ENCODE measurements around the gene TMEM131. TPM values are rescaled to one million over a fixed set of nuclear protein-coding genes. Genes with fewer than 3 reads are reported as not detected.

Gene TMEM131
- total and polyA plus RNA-seq, 10 of the 15 experiments (the other 5 are each of a cell fraction or from before 2014, with no cell fraction given): 6.0 to 48.2 (median 23.2) TPM

DNA sequence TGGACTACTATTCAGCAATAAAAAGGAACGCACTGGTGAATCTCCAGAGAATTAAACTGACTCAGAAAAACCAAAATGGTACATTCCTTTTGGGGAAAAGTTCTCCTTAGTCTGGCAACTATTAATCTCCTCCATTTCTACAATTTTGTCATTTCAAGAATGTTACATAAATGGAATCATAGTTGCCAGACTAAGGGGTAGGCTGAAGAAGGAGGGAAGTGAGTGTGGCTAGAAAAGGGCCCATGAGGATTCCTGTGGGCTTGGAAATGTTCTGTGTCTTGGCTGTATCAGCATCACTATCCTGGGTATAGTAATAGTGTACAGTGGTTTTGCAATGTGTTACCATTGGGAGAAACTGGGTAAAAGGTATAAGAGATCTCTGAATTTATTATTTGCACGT is 209.9 kb downstream of the TMEM131 start:
- Histone ChIP-seq H4K20me1 (ENCODE audit: control insufficient read depth, insufficient read depth) (no peaks in the 10 kb centered on the region), H3K9ac (ENCODE audit: control insufficient read depth, insufficient read depth, low read length) (no peak overlapping the region), H3K36me3 (ENCODE audit: control insufficient read depth in 2 of 2, insufficient read depth in 2 of 2, low read length in 1 of 2) (peaks cover 0 to 3% of the 10 kb centered on the region in 2 experiments; a peak in 1 of 4 replicates), H3K79me2 (ENCODE audit: control insufficient read depth, insufficient read depth, low read length) (no peaks in the 10 kb centered on the region), H3K9me3 (replicated peaks; ENCODE audit: control insufficient read depth, insufficient read depth, low read length) (no peaks in the 10 kb centered on the region), H3K27me3 (replicated peaks in 1 of 2; ENCODE audit: control insufficient read depth in 2 of 2, insufficient read depth in 2 of 2, low read length in 1 of 2) (no peaks in the 10 kb centered on the region), H3K27ac (ENCODE audit: control insufficient read depth, insufficient read depth) (no peak overlapping the region), H3K4me3 (no peak overlapping the region), H2AFZ (ENCODE audit: control insufficient read depth, low read depth, low read length) (no peak overlapping the region), H3K4me1 (ENCODE audit: control insufficient read depth, insufficient read depth, low read length) (no peaks in the 10 kb centered on the region), H3K4me2 (ENCODE audit: control insufficient read depth, insufficient read depth) (no peak overlapping the region)
- no TSS peak for BruUV-seq (replicated peaks)
- no peak for ATAC-seq
- CTCF ChIA-PET: no interaction called here
- DNase-seq (ENCODE audit: low read depth, low spot score): no peak
- in situ Hi-C loops (cut with MboI) (no loop called here), intact Hi-C loops (cut with micrococcal nuclease; ENCODE audit: unreplicated experiment) (no loop called here)
- FAIRE-seq: no peak
- WGBS (ENCODE audit: insufficient coverage, insufficient replicate concordance, low lambda C conversion rate, missing lambda C conversion rate): 61% methylated on average over 2 of the region's 2 CpGs
- RAD21 ChIA-PET (ENCODE audit: unreplicated experiment): no interaction called here
- POLR2A ChIA-PET: no interaction called here
- SMC1A ChIA-PET (ENCODE audit: uncharacterized antibody, unreplicated experiment): interaction anchor here (0.6 kb wide), 1 partner anchor 302 kb away, joined by 3 read pairs; no protein-coding TSS in a partner anchor
- TF ChIP-seq BHLHE40 (IDR thresholded peaks at IDR 0.05; ENCODE audit: borderline replicate concordance in 1 of 2, low read depth in 2 of 2, low read length in 1 of 2) (no peak), RUNX3 (IDR thresholded peaks at IDR 0.05; ENCODE audit: low read length) (no peak), FOXM1 (IDR thresholded peaks at IDR 0.05; ENCODE audit: low read depth, low read length) (no peak), TAF1 (IDR thresholded peaks at IDR 0.05; ENCODE audit: borderline replicate concordance, low read depth, low read length) (no peak), TCF3 (IDR thresholded peaks at IDR 0.05; ENCODE audit: borderline replicate concordance, insufficient read depth, low read depth, low read length) (no peak), ZNF274 (IDR thresholded peaks at IDR 0.05; ENCODE audit: insufficient read depth, insufficient read length) (no peak), CREB1 (IDR thresholded peaks at IDR 0.05; ENCODE audit: low read depth) (no peak), NR2F1 (conservative IDR thresholded peaks at IDR 0.05) (no peak), DPF2 (IDR thresholded peaks at IDR 0.05) (no peak), CBX3 (IDR thresholded peaks at IDR 0.05; ENCODE audit: borderline replicate concordance, low read depth) (no peak)
- TF ChIP-seq, protein P1, sequence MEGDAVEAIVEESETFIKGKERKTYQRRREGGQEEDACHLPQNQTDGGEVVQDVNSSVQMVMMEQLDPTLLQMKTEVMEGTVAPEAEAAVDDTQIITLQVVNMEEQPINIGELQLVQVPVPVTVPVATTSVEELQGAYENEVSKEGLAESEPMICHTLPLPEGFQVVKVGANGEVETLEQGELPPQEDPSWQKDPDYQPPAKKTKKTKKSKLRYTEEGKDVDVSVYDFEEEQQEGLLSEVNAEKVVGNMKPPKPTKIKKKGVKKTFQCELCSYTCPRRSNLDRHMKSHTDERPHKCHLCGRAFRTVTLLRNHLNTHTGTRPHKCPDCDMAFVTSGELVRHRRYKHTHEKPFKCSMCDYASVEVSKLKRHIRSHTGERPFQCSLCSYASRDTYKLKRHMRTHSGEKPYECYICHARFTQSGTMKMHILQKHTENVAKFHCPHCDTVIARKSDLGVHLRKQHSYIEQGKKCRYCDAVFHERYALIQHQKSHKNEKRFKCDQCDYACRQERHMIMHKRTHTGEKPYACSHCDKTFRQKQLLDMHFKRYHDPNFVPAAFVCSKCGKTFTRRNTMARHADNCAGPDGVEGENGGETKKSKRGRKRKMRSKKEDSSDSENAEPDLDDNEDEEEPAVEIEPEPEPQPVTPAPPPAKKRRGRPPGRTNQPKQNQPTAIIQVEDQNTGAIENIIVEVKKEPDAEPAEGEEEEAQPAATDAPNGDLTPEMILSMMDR (IDR thresholded peaks at IDR 0.05 in 2 of 3, conservative IDR thresholded peaks at IDR 0.05 in 1 of 3; ENCODE audit: control insufficient read depth in 2 of 3, extremely low read depth in 1 of 3, insufficient read depth in 1 of 3, low read depth in 3 of 3, low read length in 3 of 3): no peak
- TF ChIP-seq, protein P2, sequence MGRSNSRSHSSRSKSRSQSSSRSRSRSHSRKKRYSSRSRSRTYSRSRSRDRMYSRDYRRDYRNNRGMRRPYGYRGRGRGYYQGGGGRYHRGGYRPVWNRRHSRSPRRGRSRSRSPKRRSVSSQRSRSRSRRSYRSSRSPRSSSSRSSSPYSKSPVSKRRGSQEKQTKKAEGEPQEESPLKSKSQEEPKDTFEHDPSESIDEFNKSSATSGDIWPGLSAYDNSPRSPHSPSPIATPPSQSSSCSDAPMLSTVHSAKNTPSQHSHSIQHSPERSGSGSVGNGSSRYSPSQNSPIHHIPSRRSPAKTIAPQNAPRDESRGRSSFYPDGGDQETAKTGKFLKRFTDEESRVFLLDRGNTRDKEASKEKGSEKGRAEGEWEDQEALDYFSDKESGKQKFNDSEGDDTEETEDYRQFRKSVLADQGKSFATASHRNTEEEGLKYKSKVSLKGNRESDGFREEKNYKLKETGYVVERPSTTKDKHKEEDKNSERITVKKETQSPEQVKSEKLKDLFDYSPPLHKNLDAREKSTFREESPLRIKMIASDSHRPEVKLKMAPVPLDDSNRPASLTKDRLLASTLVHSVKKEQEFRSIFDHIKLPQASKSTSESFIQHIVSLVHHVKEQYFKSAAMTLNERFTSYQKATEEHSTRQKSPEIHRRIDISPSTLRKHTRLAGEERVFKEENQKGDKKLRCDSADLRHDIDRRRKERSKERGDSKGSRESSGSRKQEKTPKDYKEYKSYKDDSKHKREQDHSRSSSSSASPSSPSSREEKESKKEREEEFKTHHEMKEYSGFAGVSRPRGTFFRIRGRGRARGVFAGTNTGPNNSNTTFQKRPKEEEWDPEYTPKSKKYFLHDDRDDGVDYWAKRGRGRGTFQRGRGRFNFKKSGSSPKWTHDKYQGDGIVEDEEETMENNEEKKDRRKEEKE (IDR thresholded peaks at IDR 0.05): no peak
- TF ChIP-seq, protein P3, sequence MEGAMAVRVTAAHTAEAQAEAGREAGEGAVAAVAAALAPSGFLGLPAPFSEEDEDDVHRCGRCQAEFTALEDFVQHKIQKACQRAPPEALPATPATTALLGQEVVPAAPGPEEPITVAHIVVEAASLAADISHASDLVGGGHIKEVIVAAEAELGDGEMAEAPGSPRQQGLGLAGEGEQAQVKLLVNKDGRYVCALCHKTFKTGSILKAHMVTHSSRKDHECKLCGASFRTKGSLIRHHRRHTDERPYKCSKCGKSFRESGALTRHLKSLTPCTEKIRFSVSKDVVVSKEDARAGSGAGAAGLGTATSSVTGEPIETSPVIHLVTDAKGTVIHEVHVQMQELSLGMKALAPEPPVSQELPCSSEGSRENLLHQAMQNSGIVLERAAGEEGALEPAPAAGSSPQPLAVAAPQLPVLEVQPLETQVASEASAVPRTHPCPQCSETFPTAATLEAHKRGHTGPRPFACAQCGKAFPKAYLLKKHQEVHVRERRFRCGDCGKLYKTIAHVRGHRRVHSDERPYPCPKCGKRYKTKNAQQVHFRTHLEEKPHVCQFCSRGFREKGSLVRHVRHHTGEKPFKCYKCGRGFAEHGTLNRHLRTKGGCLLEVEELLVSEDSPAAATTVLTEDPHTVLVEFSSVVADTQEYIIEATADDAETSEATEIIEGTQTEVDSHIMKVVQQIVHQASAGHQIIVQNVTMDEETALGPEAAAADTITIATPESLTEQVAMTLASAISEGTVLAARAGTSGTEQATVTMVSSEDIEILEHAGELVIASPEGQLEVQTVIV (IDR thresholded peaks at IDR 0.05; ENCODE audit: borderline replicate concordance, partially characterized antibody): no peak
- TF ChIP-seq, protein P4, sequence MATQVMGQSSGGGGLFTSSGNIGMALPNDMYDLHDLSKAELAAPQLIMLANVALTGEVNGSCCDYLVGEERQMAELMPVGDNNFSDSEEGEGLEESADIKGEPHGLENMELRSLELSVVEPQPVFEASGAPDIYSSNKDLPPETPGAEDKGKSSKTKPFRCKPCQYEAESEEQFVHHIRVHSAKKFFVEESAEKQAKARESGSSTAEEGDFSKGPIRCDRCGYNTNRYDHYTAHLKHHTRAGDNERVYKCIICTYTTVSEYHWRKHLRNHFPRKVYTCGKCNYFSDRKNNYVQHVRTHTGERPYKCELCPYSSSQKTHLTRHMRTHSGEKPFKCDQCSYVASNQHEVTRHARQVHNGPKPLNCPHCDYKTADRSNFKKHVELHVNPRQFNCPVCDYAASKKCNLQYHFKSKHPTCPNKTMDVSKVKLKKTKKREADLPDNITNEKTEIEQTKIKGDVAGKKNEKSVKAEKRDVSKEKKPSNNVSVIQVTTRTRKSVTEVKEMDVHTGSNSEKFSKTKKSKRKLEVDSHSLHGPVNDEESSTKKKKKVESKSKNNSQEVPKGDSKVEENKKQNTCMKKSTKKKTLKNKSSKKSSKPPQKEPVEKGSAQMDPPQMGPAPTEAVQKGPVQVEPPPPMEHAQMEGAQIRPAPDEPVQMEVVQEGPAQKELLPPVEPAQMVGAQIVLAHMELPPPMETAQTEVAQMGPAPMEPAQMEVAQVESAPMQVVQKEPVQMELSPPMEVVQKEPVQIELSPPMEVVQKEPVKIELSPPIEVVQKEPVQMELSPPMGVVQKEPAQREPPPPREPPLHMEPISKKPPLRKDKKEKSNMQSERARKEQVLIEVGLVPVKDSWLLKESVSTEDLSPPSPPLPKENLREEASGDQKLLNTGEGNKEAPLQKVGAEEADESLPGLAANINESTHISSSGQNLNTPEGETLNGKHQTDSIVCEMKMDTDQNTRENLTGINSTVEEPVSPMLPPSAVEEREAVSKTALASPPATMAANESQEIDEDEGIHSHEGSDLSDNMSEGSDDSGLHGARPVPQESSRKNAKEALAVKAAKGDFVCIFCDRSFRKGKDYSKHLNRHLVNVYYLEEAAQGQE (IDR thresholded peaks at IDR 0.05; ENCODE audit: low read depth, low read length): no peak

Data from GM12878 (cell line).